Gastrocnemius medialis (tissue), 4 donors: ENCODE results near the gene TMEM81.

Experiments used
- CTCF ChIP-seq, 5 experiments: fragments of 450-650 bp in 3 of 5; fragments of 200-600 bp in 2 of 5; sonication (generic) in 2 of 5; IDR thresholded peaks in 4 of 5; conservative IDR thresholded peaks in 1 of 5; 1 replicate in 4 of 5; 2 replicates in 1 of 5; pipeline ENCODE4 v1.5.1; 2016 to 2019; ENCODE audit warnings: antibody characterized with exemption in 5 of 5, mild to moderate bottlenecking in 3 of 5, moderate library complexity in 3 of 5
- POLR2A ChIP-seq, 2 donors: fragments of 450-650 bp; IDR thresholded peaks; one replicate each; pipeline ENCODE4 v1.6.1; 2017; ENCODE audit warnings: antibody characterized with exemption in 2 of 2, mild to moderate bottlenecking in 2 of 2, moderate library complexity in 2 of 2

GRCh38 chr1:205118752-205119151 lies 34.5 kb upstream of the TMEM81 start:
- no peak for TF ChIP-seq CTCF (IDR thresholded peaks at IDR 0.05 in 4 of 5, conservative IDR thresholded peaks at IDR 0.05 in 1 of 5)
- no peak for TF ChIP-seq POLR2A (IDR thresholded peaks at IDR 0.05)
